GM10266 (cell line): ENCODE results near the gene RDH13.

ENCODE experiments used
- DNase-seq: peaks from one replicate; pipeline ENCODE4 v3.0.0; 2012; ENCODE audit errors: extremely low spot score
- CTCF ChIP-seq: IDR thresholded peaks from 2 replicates; pipeline ENCODE4 v1.5.1; 2012; ENCODE audit warnings: mild to moderate bottlenecking, low read depth; ENCODE audit not compliant: control insufficient read depth, insufficient read depth; ENCODE audit errors: missing control alignments

Gene RDH13

GRCh38 chr19:55103190-55103589 is 40.2 kb upstream of the RDH13 start:
- TF ChIP-seq CTCF, result no peak
- DNase-seq, result no peak

GRCh38 chr19:55101261-55101660 is 38.3 kb upstream of the RDH13 start:
- no peak for TF ChIP-seq CTCF
- DNase-seq, result no peak

- no peak for TF ChIP-seq CTCF
- no peak for DNase-seq
Observed at GRCh38 chr19:55099557-55100506, 36.9 kb upstream of the RDH13 start.

- no peak for TF ChIP-seq CTCF
- no peak for DNase-seq
Observed at GRCh38 chr19:55098716-55099556, 36.0 kb upstream of the RDH13 start.

GRCh38 chr19:55097864-55098715 is 35.1 kb upstream of the RDH13 start:
- no peak for TF ChIP-seq CTCF
- no peak for DNase-seq

- DNase-seq, result no peak
- no peak for TF ChIP-seq CTCF
Observed at GRCh38 chr19:55096061-55096701, 33.2 kb upstream of the RDH13 start.
